HG03025 (cell line): ENCODE data around the gene BCL7A.
"Not testable (repeated sequence)": the region's sequence is repeated elsewhere in the genome, so short reads cannot be mapped to it uniquely, and the experiment has no call there.

Experiments used
- ATAC-seq: cut with Tn5 transposase; IDR thresholded peaks from one replicate; pipeline ENCODE4 v1.9.1; 2021; ENCODE audit warnings: mild to moderate bottlenecking, moderate library complexity; ENCODE audit not compliant: unreplicated experiment, low FRiP score

Gene BCL7A

DNA sequence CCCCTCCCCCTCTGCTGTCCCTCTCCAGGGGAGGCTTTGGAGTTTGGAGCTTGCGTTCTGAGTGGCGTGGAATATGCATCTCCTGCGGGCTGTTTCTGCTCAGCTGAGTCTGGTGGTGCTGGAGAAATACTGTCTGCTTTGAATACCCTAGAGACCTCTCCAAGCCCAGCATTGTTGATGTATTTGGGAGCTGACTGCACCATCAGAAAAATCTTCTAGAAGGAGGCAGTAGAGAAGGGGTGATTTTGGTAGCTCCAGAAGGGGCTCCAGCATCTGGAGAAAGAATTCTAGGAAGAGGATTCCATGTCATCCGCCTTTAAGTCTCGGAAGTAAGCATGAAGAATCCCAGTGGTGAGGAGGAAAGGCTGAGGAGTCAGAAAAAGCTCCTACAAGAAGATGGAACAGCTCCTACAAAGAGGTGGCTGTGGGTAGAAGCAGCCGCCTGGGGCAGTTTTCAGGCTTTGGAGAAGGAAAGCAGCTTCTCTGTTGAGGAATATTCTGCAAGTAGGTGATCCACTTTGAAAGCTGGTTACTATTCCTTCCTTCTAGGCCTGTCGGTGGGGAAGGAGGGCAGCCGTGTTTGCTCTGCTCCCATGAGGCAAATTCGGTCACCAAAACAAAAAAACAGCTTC is 66.6 kb downstream of the BCL7A start:
- no peak for ATAC-seq

DNA sequence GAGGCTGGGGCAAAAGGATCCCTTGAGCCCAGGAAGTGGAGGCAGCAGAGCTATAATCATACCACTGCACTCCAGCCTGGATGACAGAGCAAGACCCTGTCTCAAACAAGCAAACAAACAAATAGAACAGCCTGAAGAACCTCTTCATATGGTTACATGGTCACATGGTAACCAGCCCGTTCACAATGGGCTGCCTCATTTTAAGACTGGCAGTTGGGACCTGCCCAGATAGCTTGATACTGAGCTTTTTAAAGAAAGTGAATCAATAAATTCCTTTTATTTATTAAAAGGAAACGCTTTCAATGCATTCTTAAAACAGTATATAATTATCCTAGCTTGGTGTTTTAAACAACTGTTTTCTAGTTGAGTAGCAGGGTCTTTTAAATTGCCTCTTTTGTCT is 67.4 kb downstream of the BCL7A start:
- ATAC-seq, result no peak

- ATAC-seq, result no peak
Observed at GRCh38 chr12:122090759-122091515, 69.3 kb downstream of the BCL7A start.

DNA sequence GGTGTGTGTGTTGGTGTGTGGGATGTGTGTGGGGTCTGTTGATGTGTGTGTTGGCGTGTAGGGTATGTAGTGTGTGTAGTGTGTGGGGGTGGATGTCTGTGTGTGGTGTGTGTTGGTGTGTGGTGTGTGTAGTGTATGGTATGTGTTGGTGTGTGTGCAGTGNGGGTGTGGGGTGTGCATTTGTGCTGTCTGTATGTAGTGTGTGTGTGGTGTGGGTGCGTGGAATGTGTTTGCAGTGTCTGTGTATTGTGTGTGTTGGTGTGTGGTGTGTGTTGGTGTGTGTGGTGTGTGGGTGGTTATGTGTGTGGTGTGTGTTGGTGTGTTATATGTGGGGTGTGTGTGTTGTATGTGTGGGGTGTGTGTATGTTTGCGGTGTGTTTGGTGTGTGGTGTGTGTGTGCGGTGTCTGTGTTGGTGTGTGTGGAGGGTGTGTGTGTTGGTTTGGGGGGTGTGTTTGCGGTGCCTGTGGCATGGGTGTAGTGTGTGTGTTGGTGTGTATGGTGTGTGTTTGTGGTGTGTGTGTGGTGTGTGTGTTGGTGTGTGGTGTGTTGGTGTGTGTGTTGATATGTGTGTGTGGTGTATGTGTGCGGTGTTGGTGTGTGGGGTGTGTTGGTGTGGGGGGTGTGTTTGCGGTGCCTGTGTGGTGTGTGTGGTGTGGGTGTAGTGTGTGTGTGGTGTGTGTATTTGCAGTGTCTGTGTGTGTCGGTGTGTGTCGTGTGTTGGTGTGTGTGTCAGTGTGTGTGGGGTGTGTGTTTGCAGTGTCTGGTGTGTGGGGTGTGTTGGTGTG is 71.6 kb downstream of the BCL7A start:
- no peak for ATAC-seq

GRCh38 chr12:122094137-122094734 is 72.6 kb downstream of the BCL7A start:
- ATAC-seq, result no peak

DNA sequence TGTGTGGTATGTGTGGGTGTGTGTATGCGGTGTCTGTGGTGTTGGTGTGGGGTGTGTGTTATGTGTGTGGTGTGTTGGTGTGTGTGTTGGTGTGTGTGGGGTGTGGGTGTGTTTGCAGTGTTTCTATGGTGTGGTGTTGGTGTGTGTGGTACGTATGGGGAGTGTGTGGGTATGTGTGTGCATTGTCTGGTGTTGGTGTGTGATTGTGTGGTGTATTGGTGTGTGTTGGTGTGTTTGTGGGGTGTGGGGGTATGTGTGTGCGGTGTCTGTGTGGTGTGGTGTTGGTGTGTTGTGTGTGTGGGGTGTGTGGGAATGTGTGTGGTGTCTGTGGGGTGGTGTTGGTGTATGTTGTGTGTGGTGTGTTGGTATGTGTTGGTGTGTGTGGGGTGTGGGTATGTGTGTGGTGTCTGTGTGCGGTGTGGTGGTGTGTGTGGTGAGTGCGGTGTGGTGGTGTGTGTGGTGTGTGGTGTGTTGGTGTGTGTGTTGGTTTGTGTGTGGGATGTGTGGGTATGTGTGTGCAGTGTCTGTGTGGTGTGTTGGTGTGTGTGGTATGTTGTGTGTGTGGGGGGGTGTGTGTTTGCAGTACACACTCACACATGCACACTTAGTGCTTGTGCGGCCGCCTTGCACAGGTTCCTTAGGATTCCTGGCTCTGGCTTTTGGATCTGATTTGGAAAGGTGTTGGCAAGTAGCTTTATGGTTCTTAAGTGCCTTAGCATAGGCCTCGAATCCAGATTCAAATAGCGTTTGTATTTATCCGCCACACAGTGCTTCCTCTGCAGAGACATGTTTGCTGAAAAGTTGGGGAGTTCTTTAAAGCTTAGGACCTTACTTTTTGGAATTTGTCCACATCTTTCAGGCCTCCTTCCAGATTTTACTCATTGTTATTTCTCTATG is 73.3 kb downstream of the BCL7A start:
- ATAC-seq, result no peak

- no peak for ATAC-seq
Observed at GRCh38 chr12:122096014-122096413, 74.3 kb downstream of the BCL7A start.

GRCh38 chr12:122096591-122097149 is 75.0 kb downstream of the BCL7A start:
- ATAC-seq, result no peak

DNA sequence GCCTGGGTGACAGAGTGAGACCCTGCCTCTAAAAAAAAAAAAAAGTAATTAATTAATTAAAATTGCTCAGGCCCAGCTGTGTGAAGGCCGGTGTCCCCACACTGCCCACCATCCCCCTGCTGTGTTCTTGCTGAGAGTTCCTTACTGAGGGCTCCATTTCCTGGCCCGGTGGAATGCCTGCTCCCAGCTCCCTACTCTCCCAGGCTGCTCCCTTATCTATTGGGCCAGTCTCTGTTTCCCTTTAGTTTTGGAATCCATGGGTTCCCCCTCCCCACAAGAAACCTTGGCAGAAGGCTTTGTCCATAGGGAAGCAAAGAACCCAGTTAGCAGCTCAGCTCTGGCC is 75.9 kb downstream of the BCL7A start:
- ATAC-seq, result no peak

GRCh38 chr12:122097927-122098756 is 76.5 kb downstream of the BCL7A start:
- no peak for ATAC-seq

DNA sequence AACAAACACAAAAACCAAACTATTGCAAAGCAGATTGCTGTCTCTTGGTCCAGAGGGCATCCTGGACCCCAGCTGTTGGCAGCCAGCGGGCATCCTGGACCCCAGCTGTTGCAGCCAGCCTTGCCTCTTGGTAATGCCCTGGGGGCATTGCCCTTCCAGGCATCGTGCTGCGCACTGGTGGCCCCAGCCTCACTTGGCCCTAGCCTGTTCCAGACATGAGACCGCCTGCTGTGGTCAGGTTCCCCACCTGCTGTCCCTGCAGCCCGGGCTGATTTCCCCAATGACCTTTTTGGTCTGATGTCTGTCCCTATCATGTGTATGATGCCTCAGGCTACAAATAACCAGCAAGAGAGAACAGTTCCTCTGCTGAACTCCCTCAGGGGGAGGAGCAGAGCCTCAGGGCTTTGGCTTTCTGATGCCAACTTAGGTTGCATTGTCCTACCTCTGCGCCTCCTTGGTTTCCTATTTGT is 77.6 kb downstream of the BCL7A start:
- no peak for ATAC-seq

DNA sequence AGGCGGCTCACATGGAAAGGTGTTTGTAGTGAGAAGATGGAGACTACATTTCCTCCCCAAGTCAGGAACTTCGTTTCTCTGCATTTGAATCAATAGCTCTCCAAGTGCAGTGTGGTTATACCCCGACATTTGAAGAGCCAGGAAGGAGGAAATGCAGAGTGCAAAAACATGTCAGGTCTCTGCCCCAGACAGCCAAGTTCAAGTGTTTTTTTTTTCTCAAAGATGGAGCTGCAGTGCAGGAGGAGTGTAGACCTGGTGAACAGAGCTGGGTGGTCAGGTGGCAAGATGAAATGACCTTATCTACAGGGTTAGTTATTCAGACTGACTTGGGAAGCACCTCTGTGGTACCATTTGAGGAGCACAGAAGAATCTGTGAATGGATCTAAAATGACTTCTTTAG is 78.2 kb downstream of the BCL7A start:
- ATAC-seq, result no peak

- no peak for ATAC-seq
Observed at GRCh38 chr12:122100568-122100967, 78.9 kb downstream of the BCL7A start.

DNA sequence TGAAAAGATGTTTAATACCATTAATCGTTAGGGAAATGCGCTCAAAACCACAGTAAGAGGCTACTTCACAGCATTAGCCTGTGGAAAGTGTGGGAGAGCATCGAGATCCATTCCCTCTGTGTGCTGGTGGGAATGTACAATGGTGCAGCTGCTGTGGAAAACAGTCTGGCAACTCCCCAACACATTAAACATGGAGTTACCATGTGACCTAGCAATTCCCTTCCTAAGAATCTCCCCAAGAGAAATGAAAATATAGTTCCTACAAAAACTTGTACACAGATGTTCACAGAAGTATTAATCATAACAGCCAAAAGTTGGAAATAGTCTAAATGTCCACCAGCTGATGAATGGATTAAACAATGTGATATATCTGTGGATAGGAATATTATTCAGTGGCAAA is 80.6 kb downstream of the BCL7A start:
- ATAC-seq, result no peak

GRCh38 chr12:122104844-122105243 is 83.2 kb downstream of the BCL7A start:
- ATAC-seq, result no peak

- not testable (repeated sequence) for ATAC-seq
Observed at GRCh38 chr12:122105496-122105895, 83.8 kb downstream of the BCL7A start.

- ATAC-seq, result no peak
Observed at GRCh38 chr12:122106843-122107242, 85.2 kb downstream of the BCL7A start.

DNA sequence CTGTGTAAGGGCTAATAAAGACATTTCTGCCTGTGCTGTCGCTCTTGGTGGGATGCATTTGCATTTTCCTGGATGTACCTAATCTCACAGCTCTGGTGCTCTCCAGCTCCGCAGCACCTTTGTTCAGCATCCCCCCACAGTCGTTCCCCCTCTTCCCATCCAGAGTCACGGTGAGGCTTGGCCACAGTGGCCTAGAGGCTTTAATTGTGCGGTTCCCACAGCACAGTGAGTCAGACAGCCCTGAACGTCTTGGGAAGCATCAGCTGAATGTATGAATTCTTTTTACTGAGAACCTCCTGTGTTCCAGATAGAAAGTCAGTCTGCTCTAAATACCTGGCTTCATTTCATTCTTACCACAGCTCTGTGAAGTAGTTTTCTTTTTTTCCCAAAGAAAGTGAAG is 85.6 kb downstream of the BCL7A start:
- ATAC-seq, result no peak

- ATAC-seq, result no peak
Observed at GRCh38 chr12:122111089-122111641, 89.5 kb downstream of the BCL7A start.
